B cell (primary cell): Measurements from ENCODE around the gene EPAS1. TPM values are rescaled to one million over a fixed set of nuclear protein-coding genes. Genes with fewer than 3 reads are reported as not detected.

Source experiments
- ATAC-seq: fragments of 200-7000 bp; cut with Tn5 transposase; one replicate; pipeline ENCODE4 v1.10.0; 2021; ENCODE audit warnings: low read depth, mild to moderate bottlenecking, moderate number of reproducible peaks, moderate library complexity
- CTCF ChIA-PET: fragments of 350-600 bp; sonication (Branson Sonifier 250); formaldehyde crosslinking; loops from one replicate; lab custom pipeline; 2021; ENCODE audit warnings: antibody characterized with exemption, inconsistent platforms; lab: Charles Lee
- POLR2A ChIA-PET: fragments of 350-600 bp; sonication (Branson Sonifier 250); formaldehyde crosslinking; loops from one replicate; lab custom pipeline; 2021; ENCODE audit warnings: antibody characterized with exemption; lab: Charles Lee
- DNase-seq: peaks from one replicate; pipeline ENCODE4 v3.0.0; 2013
- H2AFZ ChIP-seq: 2 replicates; pipeline ENCODE4 v1.6.1; 2012; ENCODE audit warnings: mild to moderate bottlenecking, low read depth, low read length; ENCODE audit not compliant: insufficient read depth, poor library complexity, severe bottlenecking
- H3K27ac ChIP-seq, 2 donors: 1 replicate in 1 of 2; 2 replicates in 1 of 2; pipeline ENCODE4 v1.5.1; 2012 to 2013; ENCODE audit warnings: low read length in 2 of 2, mild to moderate bottlenecking in 2 of 2, moderate library complexity in 1 of 2
- H3K27me3 ChIP-seq, 4 experiments: fragments of 200-600 bp in 1 of 4; sonication (generic) in 1 of 4; replicated peaks in 1 of 4; 1 replicate in 2 of 4; 2 replicates in 2 of 4; pipeline versions ENCODE4 v1.6.1 to v1.7.0; 2013 to 2016; ENCODE audit warnings: low read length in 3 of 4, mild to moderate bottlenecking in 2 of 4, mixed read lengths in 1 of 4, moderate library complexity in 1 of 4; ENCODE audit not compliant: insufficient read depth in 4 of 4, control insufficient read depth in 3 of 4; ENCODE audit errors: control extremely low read depth in 1 of 4
- H3K36me3 ChIP-seq, 2 experiments: replicated peaks in 1 of 2; 1 replicate in 1 of 2; 2 replicates in 1 of 2; pipeline versions ENCODE4 v1.6.1 to v1.7.1; 2013; ENCODE audit warnings: low read length in 1 of 2; ENCODE audit not compliant: insufficient read depth in 2 of 2, control insufficient read depth in 1 of 2; ENCODE audit errors: control extremely low read depth in 1 of 2, extremely low read depth in 1 of 2
- H3K4me1 ChIP-seq, 2 donors: fragments of 200-600 bp in 1 of 2; sonication (generic) in 1 of 2; 1 replicate in 1 of 2; 2 replicates in 1 of 2; pipeline versions ENCODE4 v1.5.1 to v1.6.1; 2013 to 2017; ENCODE audit warnings: low read length in 2 of 2; ENCODE audit not compliant: control insufficient read depth in 2 of 2, insufficient read depth in 2 of 2
- H3K4me2 ChIP-seq: replicated peaks from 2 replicates; pipeline ENCODE3; 2012; ENCODE audit warnings: mild to moderate bottlenecking, low read depth, low read length; ENCODE audit not compliant: poor library complexity, severe bottlenecking
- H3K4me3 ChIP-seq, 5 experiments: fragments of 200-600 bp in 1 of 5; sonication (generic) in 1 of 5; 1 replicate in 3 of 5; 2 replicates in 2 of 5; pipeline versions ENCODE4 v1.5.1 to v1.7.0; 2011 to 2016; ENCODE audit warnings: low read length in 4 of 5, mild to moderate bottlenecking in 4 of 5, low read depth in 2 of 5, control low read depth in 1 of 5, moderate library complexity in 1 of 5; ENCODE audit not compliant: insufficient read depth in 1 of 5; ENCODE audit errors: control extremely low read depth in 1 of 5, extremely low read depth in 1 of 5
- H3K79me2 ChIP-seq: fragments of 200-600 bp; sonication (generic); one replicate; pipeline ENCODE4 v1.6.0; 2016; ENCODE audit warnings: low read length; ENCODE audit not compliant: control insufficient read depth, insufficient read depth
- H3K9ac ChIP-seq: fragments of 200-600 bp; sonication (generic); 2 replicates; pipeline ENCODE4 v1.6.1; 2017; ENCODE audit warnings: mild to moderate bottlenecking, low read length, moderate library complexity
- H3K9me3 ChIP-seq, 3 donors: one replicate each; pipeline versions ENCODE4 v1.6.1 to v1.7.1; 2013; ENCODE audit warnings: low read length in 2 of 3; ENCODE audit not compliant: control insufficient read depth in 2 of 3, insufficient read depth in 1 of 3; ENCODE audit errors: control extremely low read depth in 1 of 3
- H4K20me1 ChIP-seq: 2 replicates; pipeline ENCODE4 v1.6.0; 2012; ENCODE audit warnings: mild to moderate bottlenecking, low read length; ENCODE audit not compliant: insufficient read depth, control insufficient read depth, poor library complexity, severe bottlenecking
- H3K27ac Mint-ChIP-seq: one replicate; pipeline ENCODE4 v1.8.0; 2021; ENCODE audit warnings: mixed read lengths
- H3K27me3 Mint-ChIP-seq: one replicate; pipeline ENCODE4 v1.8.0; 2021; ENCODE audit warnings: mixed read lengths
- H3K4me1 Mint-ChIP-seq: one replicate; pipeline ENCODE4 v1.8.0; 2021; ENCODE audit warnings: mixed read lengths
- H3K4me3 Mint-ChIP-seq: one replicate; pipeline ENCODE4 v1.8.0; 2021; ENCODE audit warnings: mixed read lengths
- H3K9me3 Mint-ChIP-seq: one replicate; pipeline ENCODE4 v1.8.0; 2022; ENCODE audit warnings: mixed read lengths; ENCODE audit not compliant: insufficient read depth
- EZH2 ChIP-seq: IDR thresholded peaks from 2 replicates; pipeline ENCODE4 v1.6.1; 2012; ENCODE audit warnings: borderline replicate concordance, low read depth, mild to moderate bottlenecking, moderate library complexity, low read length; ENCODE audit not compliant: insufficient read depth, poor library complexity, severe bottlenecking
- WGBS: methylation state at CpG from one replicate; pipeline ENCODE4 v1.1.5; 2013; ENCODE audit warnings: missing lambda C conversion rate; ENCODE audit not compliant: insufficient coverage; 5-methylcytosine and 5-hydroxymethylcytosine counted together
- intact Hi-C: fragments of 100-400 bp; cut with micrococcal nuclease; formaldehyde crosslinking; loops from one replicate; pipeline ENCODE4 v1.10.0; 2022
- polyA plus RNA-seq: library from polyadenylated mRNA; depleted of rRNA; stranded (reverse); fragments of >200 nt; gene quantifications from 2 replicates; pipeline ENCODE4 v1.2.3, GENCODE V29; 2012
- total RNA-seq, 2 donors: library from RNA; stranded (reverse); fragments of 120-200 nt in 1 of 2; gene quantifications; 1 replicate in 1 of 2; 2 replicates in 1 of 2; pipeline versions ENCODE4 v1.2.3 to v1.2.4, GENCODE V29; 2013 to 2022
- TF ChIP-seq, protein P1 (sequence below): fragments of 200-600 bp; IDR thresholded peaks from one replicate; pipeline ENCODE4 v1.8.0; 2022; ENCODE audit warnings: antibody characterized with exemption, mild to moderate bottlenecking

Gene EPAS1
- total and polyA plus RNA-seq, 2 donors (not counting 1 experiment from before 2014, with no cell fraction given) = 0.06 to 0.37 TPM

DNA sequence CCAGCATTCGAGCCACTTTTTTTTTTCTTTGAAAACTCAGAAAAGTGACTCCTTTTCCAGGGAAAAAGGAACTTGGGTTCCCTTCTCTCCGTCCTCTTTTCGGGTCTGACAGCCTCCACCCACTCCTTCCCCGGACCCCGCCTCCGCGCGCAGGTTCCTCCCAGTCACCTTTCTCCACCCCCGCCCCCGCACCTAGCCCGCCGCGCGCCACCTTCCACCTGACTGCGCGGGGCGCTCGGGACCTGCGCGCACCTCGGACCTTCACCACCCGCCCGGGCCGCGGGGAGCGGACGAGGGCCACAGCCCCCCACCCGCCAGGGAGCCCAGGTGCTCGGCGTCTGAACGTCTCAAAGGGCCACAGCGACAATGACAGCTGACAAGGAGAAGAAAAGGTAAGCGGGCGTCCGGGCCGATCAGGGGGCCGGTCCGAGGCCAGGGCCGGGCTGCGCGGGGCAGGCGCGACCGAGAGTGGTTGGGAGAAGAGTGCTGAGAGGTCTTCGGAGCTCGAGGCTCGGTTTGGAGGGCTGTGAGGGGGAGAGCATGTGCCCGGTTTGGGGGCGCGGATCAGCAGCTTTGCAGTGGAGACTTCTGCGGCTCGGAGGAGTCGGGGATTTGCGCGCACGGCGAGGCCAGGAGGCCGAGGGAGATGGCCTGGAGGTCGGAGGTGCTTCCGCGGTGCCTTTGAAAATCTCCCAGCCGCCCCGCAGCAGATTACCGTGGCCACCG, 502 bp downstream of the EPAS1 start:
- peaks cover 22% of the 10 kb centered on the region for H3K4me1 Mint-ChIP-seq
- WGBS = 1% methylated on average over 65 of the region's 65 CpGs
- TF ChIP-seq, protein P1, sequence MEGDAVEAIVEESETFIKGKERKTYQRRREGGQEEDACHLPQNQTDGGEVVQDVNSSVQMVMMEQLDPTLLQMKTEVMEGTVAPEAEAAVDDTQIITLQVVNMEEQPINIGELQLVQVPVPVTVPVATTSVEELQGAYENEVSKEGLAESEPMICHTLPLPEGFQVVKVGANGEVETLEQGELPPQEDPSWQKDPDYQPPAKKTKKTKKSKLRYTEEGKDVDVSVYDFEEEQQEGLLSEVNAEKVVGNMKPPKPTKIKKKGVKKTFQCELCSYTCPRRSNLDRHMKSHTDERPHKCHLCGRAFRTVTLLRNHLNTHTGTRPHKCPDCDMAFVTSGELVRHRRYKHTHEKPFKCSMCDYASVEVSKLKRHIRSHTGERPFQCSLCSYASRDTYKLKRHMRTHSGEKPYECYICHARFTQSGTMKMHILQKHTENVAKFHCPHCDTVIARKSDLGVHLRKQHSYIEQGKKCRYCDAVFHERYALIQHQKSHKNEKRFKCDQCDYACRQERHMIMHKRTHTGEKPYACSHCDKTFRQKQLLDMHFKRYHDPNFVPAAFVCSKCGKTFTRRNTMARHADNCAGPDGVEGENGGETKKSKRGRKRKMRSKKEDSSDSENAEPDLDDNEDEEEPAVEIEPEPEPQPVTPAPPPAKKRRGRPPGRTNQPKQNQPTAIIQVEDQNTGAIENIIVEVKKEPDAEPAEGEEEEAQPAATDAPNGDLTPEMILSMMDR = no peak
- no peak for TF ChIP-seq EZH2
- Histone ChIP-seq H4K20me1 (peaks cover 10% of the 10 kb centered on the region), H3K27me3 (peaks cover 0 to 62% (median 36%) of the 10 kb centered on the region in 4 experiments), H2AFZ (peak overlapping the region; percentile 87), H3K4me2 (peak overlapping the region; percentile 94), H3K27ac (no peak overlapping the region), H3K4me1 (peaks cover 29 to 30% of the 10 kb centered on the region in 2 donors), H3K9me3 (peaks cover 0 to 28% (median 0%) of the 10 kb centered on the region in 3 donors), H3K4me3 (peak overlapping the region; percentile 63 to 85 (median 71)), H3K36me3 (no peaks in the 10 kb centered on the region), H3K9ac (peak overlapping the region; percentile 69), H3K79me2 (no peaks in the 10 kb centered on the region)
- DNase-seq (peak; percentile 80), ATAC-seq (peak; percentile 61)
- H3K9me3 Mint-ChIP-seq = no peaks in the 10 kb centered on the region
- CTCF ChIA-PET = interaction anchor here (0.5 to 0.8 kb wide), 2 partner anchors 233 to 1805 kb away, joined by 3 to 4 read pairs; no protein-coding TSS in a partner anchor
- peaks cover 59% of the 10 kb centered on the region for H3K27me3 Mint-ChIP-seq
- peak overlapping the region; percentile 92 for H3K4me3 Mint-ChIP-seq
- H3K27ac Mint-ChIP-seq = peak overlapping the region; percentile 33
- intact Hi-C loops = no loop called here
- POLR2A ChIA-PET = no interaction called here

DNA sequence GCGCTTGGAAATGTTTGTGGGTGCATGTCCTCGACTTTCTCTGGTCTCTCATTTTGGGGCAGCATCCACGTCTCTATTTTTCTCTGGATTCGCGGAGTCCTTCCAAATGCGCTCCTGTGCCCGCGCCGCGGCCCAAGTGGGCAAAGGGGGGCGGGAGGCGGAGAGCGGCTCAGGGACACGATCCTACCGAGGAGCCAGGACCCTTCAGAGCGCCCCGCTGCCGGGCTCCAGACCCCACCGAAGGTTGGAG, 990 bp downstream of the EPAS1 start:
- peaks cover 0 to 28% (median 0%) of the 10 kb centered on the region in 3 donors for H3K9me3 ChIP-seq
- H3K9ac ChIP-seq = peak overlapping the region; percentile 69
- intact Hi-C loops = no loop called here
- H3K4me1 Mint-ChIP-seq = peaks cover 22% of the 10 kb centered on the region
- H3K4me3 Mint-ChIP-seq = peak overlapping the region; percentile 92
- ATAC-seq (no peak), DNase-seq (peak; percentile 57)
- no peaks in the 10 kb centered on the region for H3K36me3 ChIP-seq
- 2% methylated on average over 19 of the region's 19 CpGs for whole genome bisulfite sequencing
- peaks cover 0 to 66% (median 37%) of the 10 kb centered on the region in 4 experiments for H3K27me3 ChIP-seq
- no peak overlapping the region for H3K27ac ChIP-seq
- H3K27me3 Mint-ChIP-seq = peaks cover 62% of the 10 kb centered on the region
- ChIA-PET POLR2A (no interaction called here), CTCF (interaction anchor here (0.5 kb wide), 1 partner anchor 1806 kb away, joined by 3 read pairs; no protein-coding TSS in a partner anchor)
- H3K27ac Mint-ChIP-seq = no peak overlapping the region
- H2AFZ ChIP-seq = peak overlapping the region; percentile 87
- no peaks in the 10 kb centered on the region for H3K79me2 ChIP-seq
- no peak for TF ChIP-seq EZH2
- TF ChIP-seq, protein P1 = no peak
- H4K20me1 ChIP-seq = peaks cover 10% of the 10 kb centered on the region
- peak overlapping the region; percentile 28 to 85 (median 71) for H3K4me3 ChIP-seq
- H3K4me1 ChIP-seq = peaks cover 29 to 30% of the 10 kb centered on the region in 2 donors
- H3K9me3 Mint-ChIP-seq = no peaks in the 10 kb centered on the region
- H3K4me2 ChIP-seq = peak overlapping the region; percentile 94
